NCI-H1092 treated with DMSO at 0.1 percent for 48 hours (cell line): ENCODE results near the gene RDH16.
A peak's percentile ranks its signal among the peaks of the same experiment; 100 is the strongest.

Experiments used
- DNase-seq: peaks from one replicate; lab custom pipeline; 2025; lab: John Stamatoyannopoulos, UW

RDH16 gene, protein sequence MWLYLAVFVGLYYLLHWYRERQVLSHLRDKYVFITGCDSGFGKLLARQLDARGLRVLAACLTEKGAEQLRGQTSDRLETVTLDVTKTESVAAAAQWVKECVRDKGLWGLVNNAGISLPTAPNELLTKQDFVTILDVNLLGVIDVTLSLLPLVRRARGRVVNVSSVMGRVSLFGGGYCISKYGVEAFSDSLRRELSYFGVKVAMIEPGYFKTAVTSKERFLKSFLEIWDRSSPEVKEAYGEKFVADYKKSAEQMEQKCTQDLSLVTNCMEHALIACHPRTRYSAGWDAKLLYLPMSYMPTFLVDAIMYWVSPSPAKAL

DNA sequence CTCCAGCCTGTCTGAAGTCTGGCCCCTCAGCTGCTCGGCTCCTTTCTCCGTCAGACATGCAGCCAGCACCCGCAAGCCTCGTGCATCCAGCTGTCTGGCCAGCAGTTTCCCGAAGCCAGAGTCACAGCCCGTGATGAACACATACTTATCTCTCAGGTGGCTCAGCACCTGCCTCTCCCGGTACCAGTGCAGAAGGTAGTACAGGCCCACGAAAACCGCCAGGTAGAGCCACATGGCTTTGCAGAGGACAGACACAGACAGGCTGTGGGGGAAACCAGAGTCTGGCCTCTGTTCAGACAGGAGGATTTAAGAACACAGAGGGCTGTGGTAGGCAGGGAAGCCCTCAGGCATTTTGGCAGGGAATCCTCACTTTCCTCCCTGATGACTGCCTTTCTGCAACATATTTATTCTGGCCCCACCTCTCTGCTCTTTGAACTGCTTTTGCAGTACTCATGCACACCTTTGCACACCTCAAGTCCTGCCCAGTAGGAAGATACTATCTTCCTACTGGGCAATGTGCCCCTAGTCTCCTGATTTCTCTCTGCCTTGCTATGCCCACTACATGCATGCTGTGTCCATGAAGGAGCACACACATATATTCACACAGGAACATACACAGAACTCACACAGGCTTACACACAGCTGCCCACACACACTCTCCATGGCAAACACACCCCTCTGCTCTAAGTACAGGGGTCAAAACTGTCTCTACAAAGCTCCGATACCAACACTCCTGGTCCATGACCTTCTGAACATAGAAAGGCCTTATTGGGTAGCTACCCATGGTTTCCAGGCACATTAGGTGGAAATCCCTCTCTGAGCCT lies at the start of gene RDH16:
Gene RDH16 (minus strand): TSS at position 380 of the 824 bp plus-strand sequence. CDS start 146 bp downstream, at position 234.
- DNase-seq = no peak

DNA sequence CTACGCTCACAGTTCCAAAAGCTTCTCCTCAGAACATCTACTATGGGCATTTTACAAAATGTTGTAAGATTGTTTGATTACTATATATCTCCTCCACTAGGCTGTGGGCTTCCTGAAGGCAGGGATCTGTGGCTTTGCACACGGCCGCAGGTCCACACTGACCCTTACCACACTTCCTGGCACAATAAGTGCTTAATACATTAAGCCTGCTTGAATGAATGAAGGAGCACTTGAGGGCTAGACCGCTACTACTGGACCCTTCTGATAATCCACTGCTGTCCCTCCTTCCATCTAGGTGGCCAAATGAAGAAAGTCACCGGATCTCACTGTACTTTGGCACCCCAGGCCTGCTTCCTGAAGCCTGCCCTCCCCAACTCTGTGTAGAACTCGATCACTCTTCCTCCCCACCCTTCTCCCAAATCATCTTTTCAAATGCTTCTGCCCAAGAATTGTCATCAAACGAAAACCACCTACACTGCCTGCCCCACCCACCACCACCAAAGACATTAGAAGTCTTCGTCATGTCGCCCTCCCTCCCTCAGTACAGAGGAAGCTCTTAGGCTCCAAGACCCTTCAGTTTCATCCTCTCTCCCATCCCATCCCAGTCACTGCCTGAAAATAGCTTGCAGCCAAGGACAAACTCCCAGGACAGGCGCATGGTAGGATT lies 49.5 kb upstream of the RDH16 start:
- no peak for DNase-seq

DNA sequence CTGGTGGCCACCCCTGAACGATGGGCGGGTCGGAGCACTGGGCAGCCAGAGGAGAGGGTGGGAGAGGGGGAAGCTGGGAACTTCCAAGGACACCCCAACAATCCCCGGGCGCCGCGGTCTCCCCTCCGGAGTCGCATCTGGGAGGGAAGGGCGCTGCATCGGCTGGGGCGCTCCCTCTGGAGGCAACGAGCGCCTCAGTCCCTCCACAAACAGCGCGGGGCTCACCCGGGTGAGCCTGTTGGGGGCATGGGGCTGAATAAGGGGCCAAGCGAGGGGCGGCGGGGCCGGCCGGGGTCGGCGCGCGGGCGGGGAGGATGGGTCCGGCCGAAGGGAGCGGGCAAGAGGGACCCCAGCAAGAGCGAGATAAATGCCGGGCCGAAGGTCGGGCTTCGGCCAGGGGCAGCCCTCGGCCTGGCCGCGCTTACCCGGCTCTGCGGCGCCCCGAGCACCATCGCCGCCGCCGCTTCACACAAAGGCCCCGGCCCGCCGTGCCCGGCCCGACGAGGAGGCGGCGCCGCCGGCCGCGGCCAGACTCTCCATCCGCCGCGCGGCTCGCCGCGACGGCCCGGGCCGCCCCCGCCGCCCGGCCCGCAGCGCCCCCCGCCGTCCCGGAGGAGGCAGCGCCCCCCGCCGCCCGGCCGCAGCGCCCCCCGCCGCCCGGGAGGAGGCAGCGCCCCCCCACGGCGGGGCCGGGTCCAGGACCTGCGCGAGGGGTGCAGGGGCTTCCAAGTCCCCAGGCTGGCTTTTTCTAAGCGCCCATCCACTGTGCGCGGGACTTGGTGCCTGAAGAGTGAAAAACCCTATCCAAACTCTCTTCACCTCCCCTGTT lies 48.8 kb upstream of the RDH16 start, which contains the start of gene ZBTB39:
Gene ZBTB39 (minus strand): TSS at position 567 of the 829 bp plus-strand sequence. CDS start 1,629 bp downstream, outside the sequence.
- peak; percentile 20 for DNase-seq

DNA sequence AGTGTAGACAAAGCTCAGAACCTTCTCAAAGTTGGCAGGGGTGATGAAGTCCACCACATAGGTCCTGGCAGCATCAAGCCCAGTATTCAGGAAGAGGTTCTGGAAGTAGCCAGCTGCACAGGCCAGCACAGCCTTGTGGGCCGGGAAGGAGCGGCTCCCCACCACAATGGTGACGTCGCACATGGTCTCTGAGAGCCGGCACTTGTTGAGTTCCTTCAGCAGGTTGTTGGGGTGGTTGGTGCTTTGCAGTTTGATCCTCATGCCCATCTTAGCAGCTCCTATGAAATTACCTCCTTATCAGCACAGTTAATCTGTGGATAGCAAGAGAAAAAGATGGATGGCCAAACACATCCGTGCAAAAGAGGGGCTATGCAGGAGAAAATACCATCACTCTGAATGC lies 47.2 kb upstream of the RDH16 start:
- no peak for DNase-seq

DNA sequence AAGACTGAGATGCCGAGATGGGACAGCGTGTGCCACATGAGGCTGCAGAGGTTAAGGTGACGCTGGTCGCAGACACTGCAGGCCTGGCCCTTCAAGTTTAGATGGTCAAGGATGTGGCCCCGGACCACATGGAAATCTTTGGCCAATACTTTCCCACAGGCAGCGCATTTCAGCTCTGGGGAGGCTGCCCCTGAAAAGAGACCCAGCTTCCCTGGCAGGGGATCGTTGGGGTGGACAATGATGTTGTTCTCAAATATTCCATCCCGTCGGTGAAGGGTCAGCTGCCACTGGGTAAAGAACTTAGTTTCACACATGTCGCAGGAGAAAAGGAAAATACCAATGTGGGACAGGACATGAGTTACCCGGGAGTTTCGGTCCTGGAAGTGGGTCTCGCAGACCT lies 46.0 kb upstream of the RDH16 start:
- DNase-seq = no peak

DNA sequence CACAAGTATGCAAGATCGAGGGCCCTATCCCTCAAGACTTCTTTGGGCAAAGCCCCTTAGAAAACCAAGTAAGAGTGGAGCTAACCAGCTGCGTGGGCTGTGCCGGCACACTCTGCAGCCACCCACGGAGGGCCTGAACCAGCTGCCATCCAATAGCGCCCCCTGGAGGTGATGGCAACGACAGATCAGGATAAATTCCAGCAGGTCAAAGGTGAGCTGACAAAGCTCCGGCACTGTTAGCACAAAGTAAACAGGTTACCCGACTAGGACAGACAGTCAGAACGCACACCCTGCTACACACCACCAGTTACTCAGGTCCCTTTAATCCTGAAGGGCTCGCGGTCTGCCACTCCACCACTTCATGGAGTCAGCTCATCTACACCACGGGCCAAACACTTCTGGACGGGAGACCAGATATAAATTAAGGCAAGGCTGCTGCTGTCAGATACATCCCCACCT lies 44.1 kb upstream of the RDH16 start:
- DNase-seq = no peak

DNA sequence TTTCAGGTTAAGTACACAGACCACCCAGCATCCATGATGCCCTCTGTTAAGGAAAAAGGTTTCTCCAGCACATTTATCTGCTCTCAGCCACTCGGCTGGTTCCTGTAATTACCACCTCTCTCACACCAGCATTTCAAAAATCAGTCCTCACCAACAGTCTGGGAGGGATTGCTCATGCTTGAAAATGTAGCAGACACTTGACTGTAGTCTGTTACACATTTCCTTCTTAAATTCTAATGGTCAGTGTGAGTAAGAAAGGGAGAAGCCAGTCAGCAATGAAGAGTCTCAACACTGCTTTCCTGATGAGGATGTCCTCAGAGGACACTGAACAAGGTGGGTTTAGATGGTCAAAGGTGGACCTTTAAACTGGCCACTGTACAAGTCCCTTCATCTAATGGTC lies 43.0 kb upstream of the RDH16 start:
- DNase-seq = no peak

DNA sequence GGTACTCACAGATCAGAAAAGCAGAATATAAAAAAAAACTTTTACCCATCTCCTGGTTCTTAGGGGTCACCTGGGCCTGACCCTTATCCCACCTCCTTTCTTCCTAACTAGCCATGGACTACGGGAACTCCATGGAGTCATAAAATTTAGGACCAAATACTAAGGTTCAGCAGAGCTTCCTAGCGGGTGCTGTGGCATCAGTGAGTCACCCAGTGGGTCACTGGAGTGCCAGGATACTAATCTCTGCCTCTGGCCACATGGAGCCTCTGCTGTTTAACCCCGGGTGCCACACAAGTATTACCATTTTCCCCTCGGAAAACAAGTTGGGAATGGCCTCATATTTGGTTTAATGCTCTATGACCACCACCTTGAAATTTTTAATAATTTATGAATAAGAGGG lies 42.0 kb upstream of the RDH16 start:
- DNase-seq = no peak

DNA sequence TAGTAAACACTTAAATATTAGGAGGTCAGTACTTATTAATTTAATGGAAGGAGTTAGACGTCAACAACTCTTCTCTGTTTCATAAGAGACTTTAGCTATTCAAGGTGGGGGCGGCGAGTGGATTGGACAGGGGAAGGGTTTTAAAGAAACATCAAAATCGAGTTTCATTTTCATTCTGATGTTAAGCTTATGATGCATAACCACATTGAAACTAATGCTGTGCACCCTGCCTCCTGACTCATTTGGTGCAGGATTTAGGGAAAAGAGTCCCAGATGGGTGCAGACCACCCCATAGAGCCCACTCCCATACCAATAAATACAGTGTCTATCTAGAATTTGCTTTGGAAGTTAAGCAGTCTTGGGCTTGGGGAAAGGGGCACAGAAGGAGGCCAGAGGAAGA lies 41.6 kb upstream of the RDH16 start:
- no peak for DNase-seq

DNA sequence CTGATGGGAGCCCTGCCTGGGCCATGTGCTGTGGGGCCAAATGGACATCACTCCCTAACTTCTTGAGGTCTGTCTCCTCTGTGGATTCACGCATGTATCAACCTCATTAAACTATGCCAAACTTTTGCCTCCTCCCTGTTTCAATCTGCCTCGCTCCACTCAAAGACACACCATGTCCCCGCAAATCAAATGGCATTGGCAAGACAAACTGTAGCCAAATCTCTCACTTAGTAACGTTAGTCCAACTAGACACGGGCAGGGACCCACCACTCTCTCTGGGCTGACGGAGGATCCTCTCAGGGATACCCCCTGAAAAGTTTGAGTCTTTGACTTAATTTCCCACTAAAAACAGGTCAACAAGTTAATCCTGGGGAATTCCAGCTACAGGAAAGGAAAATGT lies 40.9 kb upstream of the RDH16 start:
- no peak for DNase-seq

DNA sequence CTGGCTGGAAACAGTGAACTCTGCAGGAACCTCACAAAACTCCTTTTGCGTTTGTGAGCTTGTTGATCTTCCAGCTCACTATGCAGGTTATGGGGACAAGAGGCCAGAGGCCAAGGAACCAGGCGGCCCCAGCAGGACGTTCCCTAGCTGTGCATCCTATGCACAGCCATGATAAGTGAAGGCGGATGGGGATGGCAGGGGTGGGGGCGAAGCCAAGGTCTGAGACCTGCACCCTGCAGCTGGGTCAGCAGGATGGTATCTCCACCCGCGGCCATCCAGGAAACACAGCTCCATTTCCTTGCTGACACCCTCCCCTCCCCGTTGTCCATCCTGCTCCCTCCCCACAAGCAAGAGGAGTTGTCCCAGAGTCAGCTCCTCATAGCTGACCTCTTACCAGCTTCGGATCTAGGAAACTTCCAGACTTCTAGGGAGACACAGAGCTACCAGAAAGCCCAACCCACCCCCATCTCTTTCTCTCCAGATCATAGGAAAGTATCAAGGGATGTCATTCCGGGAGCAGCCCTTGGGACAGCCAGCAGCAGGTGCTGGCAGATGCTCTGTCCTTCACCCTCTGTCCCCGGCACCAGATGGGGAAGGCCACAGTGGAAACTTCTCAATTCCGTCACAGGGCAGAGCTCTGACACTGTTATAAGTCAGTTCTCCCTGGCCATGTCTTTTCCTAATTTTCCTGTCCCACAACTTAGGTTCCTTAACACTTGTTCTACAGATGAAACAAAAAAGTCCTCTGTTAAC lies 39.6 kb upstream of the RDH16 start:
- no peak for DNase-seq

DNA sequence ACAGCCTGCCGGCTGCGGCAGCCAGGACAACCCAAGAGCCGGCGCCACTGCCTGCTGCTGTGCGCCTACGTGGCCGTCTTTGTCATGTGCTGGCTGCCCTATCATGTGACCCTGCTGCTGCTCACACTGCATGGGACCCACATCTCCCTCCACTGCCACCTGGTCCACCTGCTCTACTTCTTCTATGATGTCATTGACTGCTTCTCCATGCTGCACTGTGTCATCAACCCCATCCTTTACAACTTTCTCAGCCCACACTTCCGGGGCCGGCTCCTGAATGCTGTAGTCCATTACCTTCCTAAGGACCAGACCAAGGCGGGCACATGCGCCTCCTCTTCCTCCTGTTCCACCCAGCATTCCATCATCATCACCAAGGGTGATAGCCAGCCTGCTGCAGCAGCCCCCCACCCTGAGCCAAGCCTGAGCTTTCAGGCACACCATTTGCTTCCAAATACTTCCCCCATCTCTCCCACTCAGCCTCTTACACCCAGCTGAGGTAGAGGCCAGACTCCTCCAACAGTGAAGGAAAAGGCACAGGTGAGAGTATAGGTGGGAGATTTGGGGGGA lies 38.6 kb upstream of the RDH16 start:
- no peak for DNase-seq

DNA sequence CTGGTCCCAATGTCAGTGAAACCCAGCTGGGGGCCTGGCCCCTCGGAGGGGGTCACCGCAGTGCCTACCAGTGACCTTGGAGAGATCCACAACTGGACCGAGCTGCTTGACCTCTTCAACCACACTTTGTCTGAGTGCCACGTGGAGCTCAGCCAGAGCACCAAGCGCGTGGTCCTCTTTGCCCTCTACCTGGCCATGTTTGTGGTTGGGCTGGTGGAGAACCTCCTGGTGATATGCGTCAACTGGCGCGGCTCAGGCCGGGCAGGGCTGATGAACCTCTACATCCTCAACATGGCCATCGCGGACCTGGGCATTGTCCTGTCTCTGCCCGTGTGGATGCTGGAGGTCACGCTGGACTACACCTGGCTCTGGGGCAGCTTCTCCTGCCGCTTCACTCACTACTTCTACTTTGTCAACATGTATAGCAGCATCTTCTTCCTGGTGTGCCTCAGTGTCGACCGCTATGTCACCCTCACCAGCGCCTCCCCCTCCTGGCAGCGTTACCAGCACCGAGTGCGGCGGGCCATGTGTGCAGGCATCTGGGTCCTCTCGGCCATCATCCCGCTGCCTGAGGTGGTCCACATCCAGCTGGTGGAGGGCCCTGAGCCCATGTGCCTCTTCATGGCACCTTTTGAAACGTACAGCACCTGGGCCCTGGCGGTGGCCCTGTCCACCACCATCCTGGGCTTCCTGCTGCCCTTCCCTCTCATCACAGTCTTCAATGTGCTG lies 38.0 kb upstream of the RDH16 start:
- no peak for DNase-seq

DNA sequence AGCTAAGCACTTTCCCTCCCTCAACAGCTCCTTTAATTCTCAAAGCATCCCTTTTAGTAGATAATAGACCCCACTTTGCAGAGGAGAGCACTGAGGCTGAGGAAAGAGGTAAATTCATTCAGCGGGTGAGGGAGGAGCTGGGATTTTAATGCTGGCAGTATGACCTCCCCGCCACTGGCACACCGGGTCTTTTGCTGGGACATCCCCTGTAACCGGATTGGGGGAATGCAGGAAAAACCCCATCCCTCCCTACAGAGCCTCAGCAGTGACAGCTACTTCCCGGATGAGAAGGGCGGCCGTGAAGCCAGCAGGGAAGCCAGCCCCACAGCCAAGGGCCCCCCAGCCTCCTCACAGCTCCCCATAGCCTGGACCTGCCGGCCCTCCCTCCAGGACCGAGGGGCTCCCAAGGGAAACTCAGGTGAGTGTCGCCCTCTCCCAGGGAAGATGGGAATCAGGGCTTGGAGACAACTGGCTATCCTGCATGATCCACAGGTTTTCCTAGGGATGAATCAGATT lies 36.9 kb upstream of the RDH16 start:
- DNase-seq = no peak

DNA sequence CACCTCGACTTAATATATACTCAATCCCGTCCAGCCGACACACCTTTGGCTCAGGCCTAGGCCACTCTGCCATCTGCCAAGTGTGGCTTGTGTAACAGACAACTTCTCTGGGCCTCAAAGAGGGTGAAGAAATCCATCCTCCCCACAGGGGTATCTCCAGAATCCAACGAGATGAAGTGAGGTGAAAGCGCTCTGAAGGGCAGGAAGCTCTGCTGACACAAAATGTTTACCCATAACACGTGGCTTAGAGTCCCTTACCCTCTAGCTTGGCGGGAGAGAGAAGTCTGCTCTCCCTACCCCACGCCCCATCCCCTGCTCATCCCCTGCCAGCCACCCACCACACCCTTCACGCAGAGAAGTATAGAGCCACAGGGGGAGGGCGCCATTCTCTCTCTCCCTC lies 35.9 kb upstream of the RDH16 start:
- no peak for DNase-seq

DNA sequence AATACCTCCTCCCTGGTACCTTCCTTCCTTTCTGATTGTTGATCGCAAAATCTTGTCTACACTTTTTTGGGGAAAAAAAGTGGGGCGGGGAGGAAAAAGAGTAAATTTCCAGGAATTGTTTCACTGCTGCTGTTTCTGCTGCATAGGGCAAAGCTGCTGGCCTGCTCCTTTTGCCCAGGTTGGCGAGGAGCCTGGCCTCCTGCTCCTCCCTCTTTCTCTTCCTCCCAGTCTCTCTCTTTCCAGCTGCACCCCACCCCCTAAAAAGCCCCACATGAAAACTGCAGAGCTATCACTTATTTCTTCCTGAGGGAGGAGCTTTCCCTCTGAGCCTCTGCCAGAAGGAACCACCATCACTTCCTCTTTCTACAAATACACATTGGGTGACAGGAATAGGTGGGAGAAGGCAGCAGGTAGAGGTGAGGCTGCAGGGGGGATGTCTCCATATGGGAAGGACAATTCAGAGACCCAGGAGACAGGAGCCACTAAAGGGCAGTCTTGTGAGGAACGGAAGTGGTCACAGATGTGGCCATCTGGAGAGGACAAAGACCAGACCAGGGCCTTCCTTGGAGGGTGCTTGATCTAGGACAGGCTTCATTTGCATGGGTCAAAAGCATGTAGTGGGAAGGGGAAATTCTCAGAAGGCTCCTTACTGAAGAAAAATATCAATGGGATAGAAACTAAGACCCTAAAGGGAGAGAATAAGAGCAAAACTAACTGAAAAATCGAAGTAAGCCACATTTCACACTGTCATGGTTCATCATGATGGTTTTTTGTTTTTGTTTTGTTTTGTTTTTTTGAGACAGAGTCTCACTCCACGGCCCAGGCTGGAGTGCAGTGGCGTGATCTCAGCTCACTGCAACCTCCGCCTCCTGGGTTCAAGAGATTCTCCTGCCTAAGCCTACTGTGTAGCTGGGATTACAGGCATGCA lies 34.2 kb upstream of the RDH16 start:
- DNase-seq = no peak

DNA sequence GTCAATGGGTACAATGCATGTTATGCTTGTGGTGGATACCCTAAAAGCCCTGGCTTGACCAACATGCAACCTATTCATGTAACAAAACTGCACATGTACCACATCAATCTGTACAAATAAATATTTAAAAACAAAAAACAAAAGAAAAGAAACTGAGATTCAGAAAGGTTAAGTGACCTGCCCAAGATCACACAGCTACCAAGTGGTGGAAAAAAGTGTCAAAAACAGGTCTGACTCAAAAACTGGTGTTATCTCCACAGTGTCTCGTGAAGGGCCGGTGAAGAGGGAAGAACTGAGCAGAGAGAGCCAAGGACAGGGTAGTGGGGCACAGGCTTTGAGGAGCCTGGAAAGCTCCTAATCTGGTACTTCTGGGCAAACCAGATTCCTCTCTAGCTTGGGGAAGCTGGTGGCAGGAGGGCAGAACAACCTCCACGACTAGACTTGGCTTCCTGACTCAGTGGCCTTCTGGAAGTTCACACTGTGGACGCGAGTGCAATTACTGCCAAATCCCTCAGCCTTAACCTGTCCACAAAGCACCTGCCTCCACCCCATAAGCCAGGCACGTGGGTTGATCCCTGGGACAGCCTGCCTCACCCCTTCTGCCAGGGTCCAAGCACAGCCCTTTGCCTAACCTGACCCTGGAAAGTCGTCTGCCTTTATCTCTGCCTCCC lies 33.4 kb upstream of the RDH16 start:
- no peak for DNase-seq
